B cell (primary cell): ENCODE results near the gene DRAXIN. TPM values are rescaled to one million over a fixed set of nuclear protein-coding genes. Genes with fewer than 3 reads are reported as not detected.

ENCODE experiments used
- ATAC-seq: fragments of 200-7000 bp; cut with Tn5 transposase; one replicate; pipeline ENCODE4 v1.10.0; 2021; ENCODE audit warnings: low read depth, mild to moderate bottlenecking, moderate number of reproducible peaks, moderate library complexity
- CTCF ChIA-PET: fragments of 350-600 bp; sonication (Branson Sonifier 250); formaldehyde crosslinking; loops from one replicate; lab custom pipeline; 2021; ENCODE audit warnings: antibody characterized with exemption, inconsistent platforms; lab: Charles Lee
- POLR2A ChIA-PET: fragments of 350-600 bp; sonication (Branson Sonifier 250); formaldehyde crosslinking; loops from one replicate; lab custom pipeline; 2021; ENCODE audit warnings: antibody characterized with exemption; lab: Charles Lee
- DNase-seq: peaks from one replicate; pipeline ENCODE4 v3.0.0; 2013
- H2AFZ ChIP-seq: 2 replicates; pipeline ENCODE4 v1.6.1; 2012; ENCODE audit warnings: mild to moderate bottlenecking, low read depth, low read length; ENCODE audit not compliant: insufficient read depth, poor library complexity, severe bottlenecking
- H3K27ac ChIP-seq, 2 donors: 1 replicate in 1 of 2; 2 replicates in 1 of 2; pipeline ENCODE4 v1.5.1; 2012 to 2013; ENCODE audit warnings: low read length in 2 of 2, mild to moderate bottlenecking in 2 of 2, moderate library complexity in 1 of 2
- H3K27me3 ChIP-seq, 4 experiments: fragments of 200-600 bp in 1 of 4; sonication (generic) in 1 of 4; replicated peaks in 1 of 4; 1 replicate in 2 of 4; 2 replicates in 2 of 4; pipeline versions ENCODE4 v1.6.1 to v1.7.0; 2013 to 2016; ENCODE audit warnings: low read length in 3 of 4, mild to moderate bottlenecking in 2 of 4, mixed read lengths in 1 of 4, moderate library complexity in 1 of 4; ENCODE audit not compliant: insufficient read depth in 4 of 4, control insufficient read depth in 3 of 4; ENCODE audit errors: control extremely low read depth in 1 of 4
- H3K36me3 ChIP-seq, 2 experiments: replicated peaks in 1 of 2; 1 replicate in 1 of 2; 2 replicates in 1 of 2; pipeline versions ENCODE4 v1.6.1 to v1.7.1; 2013; ENCODE audit warnings: low read length in 1 of 2; ENCODE audit not compliant: insufficient read depth in 2 of 2, control insufficient read depth in 1 of 2; ENCODE audit errors: control extremely low read depth in 1 of 2, extremely low read depth in 1 of 2
- H3K4me1 ChIP-seq, 2 donors: fragments of 200-600 bp in 1 of 2; sonication (generic) in 1 of 2; 1 replicate in 1 of 2; 2 replicates in 1 of 2; pipeline versions ENCODE4 v1.5.1 to v1.6.1; 2013 to 2017; ENCODE audit warnings: low read length in 2 of 2; ENCODE audit not compliant: control insufficient read depth in 2 of 2, insufficient read depth in 2 of 2
- H3K4me2 ChIP-seq: replicated peaks from 2 replicates; pipeline ENCODE3; 2012; ENCODE audit warnings: mild to moderate bottlenecking, low read depth, low read length; ENCODE audit not compliant: poor library complexity, severe bottlenecking
- H3K4me3 ChIP-seq, 5 experiments: fragments of 200-600 bp in 1 of 5; sonication (generic) in 1 of 5; 1 replicate in 3 of 5; 2 replicates in 2 of 5; pipeline versions ENCODE4 v1.5.1 to v1.7.0; 2011 to 2016; ENCODE audit warnings: low read length in 4 of 5, mild to moderate bottlenecking in 4 of 5, low read depth in 2 of 5, control low read depth in 1 of 5, moderate library complexity in 1 of 5; ENCODE audit not compliant: insufficient read depth in 1 of 5; ENCODE audit errors: control extremely low read depth in 1 of 5, extremely low read depth in 1 of 5
- H3K79me2 ChIP-seq: fragments of 200-600 bp; sonication (generic); one replicate; pipeline ENCODE4 v1.6.0; 2016; ENCODE audit warnings: low read length; ENCODE audit not compliant: control insufficient read depth, insufficient read depth
- H3K9ac ChIP-seq: fragments of 200-600 bp; sonication (generic); 2 replicates; pipeline ENCODE4 v1.6.1; 2017; ENCODE audit warnings: mild to moderate bottlenecking, low read length, moderate library complexity
- H3K9me3 ChIP-seq, 3 donors: one replicate each; pipeline versions ENCODE4 v1.6.1 to v1.7.1; 2013; ENCODE audit warnings: low read length in 2 of 3; ENCODE audit not compliant: control insufficient read depth in 2 of 3, insufficient read depth in 1 of 3; ENCODE audit errors: control extremely low read depth in 1 of 3
- H4K20me1 ChIP-seq: 2 replicates; pipeline ENCODE4 v1.6.0; 2012; ENCODE audit warnings: mild to moderate bottlenecking, low read length; ENCODE audit not compliant: insufficient read depth, control insufficient read depth, poor library complexity, severe bottlenecking
- H3K27ac Mint-ChIP-seq: one replicate; pipeline ENCODE4 v1.8.0; 2021; ENCODE audit warnings: mixed read lengths
- H3K27me3 Mint-ChIP-seq: one replicate; pipeline ENCODE4 v1.8.0; 2021; ENCODE audit warnings: mixed read lengths
- H3K4me1 Mint-ChIP-seq: one replicate; pipeline ENCODE4 v1.8.0; 2021; ENCODE audit warnings: mixed read lengths
- H3K4me3 Mint-ChIP-seq: one replicate; pipeline ENCODE4 v1.8.0; 2021; ENCODE audit warnings: mixed read lengths
- H3K9me3 Mint-ChIP-seq: one replicate; pipeline ENCODE4 v1.8.0; 2022; ENCODE audit warnings: mixed read lengths; ENCODE audit not compliant: insufficient read depth
- CTCF ChIP-seq: fragments of 200-600 bp; IDR thresholded peaks from one replicate; pipeline ENCODE4 v1.8.0; 2022; ENCODE audit warnings: antibody characterized with exemption, mild to moderate bottlenecking
- EZH2 ChIP-seq: IDR thresholded peaks from 2 replicates; pipeline ENCODE4 v1.6.1; 2012; ENCODE audit warnings: borderline replicate concordance, low read depth, mild to moderate bottlenecking, moderate library complexity, low read length; ENCODE audit not compliant: insufficient read depth, poor library complexity, severe bottlenecking
- WGBS: methylation state at CpG from one replicate; pipeline ENCODE4 v1.1.5; 2013; ENCODE audit warnings: missing lambda C conversion rate; ENCODE audit not compliant: insufficient coverage; 5-methylcytosine and 5-hydroxymethylcytosine counted together
- intact Hi-C: fragments of 100-400 bp; cut with micrococcal nuclease; formaldehyde crosslinking; loops from one replicate; pipeline ENCODE4 v1.10.0; 2022
- polyA plus RNA-seq: library from polyadenylated mRNA; depleted of rRNA; stranded (reverse); fragments of >200 nt; gene quantifications from 2 replicates; pipeline ENCODE4 v1.2.3, GENCODE V29; 2012
- total RNA-seq, 2 donors: library from RNA; stranded (reverse); fragments of 120-200 nt in 1 of 2; gene quantifications; 1 replicate in 1 of 2; 2 replicates in 1 of 2; pipeline versions ENCODE4 v1.2.3 to v1.2.4, GENCODE V29; 2013 to 2022

DRAXIN gene
- total and polyA plus RNA-seq, 2 donors (not counting 1 experiment from before 2014, with no cell fraction given) = 0.21 to 0.30 TPM

DNA sequence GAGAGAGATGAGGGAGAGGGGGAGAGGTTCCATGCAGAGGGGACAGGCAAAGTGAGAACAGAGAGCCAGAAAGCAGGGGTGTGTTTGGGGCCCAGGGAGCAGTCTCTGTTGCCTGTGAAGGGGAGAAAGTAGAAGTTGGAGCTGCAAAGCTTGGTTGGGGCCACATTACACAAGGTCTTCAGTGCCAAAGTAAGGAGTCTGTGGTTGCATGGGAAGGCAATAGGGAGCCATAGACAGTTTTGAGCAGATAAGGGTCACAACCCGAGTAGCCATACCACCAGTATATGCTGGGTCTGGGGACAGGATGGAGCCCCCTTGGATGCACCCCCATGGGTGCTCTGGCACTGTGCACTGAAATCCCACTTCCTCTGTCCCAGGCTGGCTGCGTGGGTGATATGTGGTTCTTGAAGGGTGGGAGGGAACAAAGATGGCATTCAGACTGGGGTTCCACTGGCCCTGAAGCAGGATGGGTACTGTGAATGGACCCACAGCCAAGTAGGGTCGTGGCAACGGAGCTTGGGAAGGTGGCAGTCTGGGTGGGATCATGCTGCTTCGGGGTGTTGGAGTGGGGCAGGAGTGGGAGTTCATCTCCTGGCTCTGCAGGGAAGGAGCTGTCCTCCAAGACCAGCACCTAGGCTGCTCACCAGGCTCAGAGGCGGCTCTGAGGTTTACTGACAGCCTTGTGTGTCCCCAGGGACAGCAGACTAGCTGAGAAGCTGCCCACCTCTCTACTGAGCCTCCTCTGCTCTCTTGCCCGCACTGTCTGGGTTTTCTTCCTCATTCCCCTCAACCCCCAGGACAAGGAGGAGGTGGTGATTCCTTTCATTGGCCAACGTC is 12.1 kb downstream of the DRAXIN start:
- peaks cover 13% of the 10 kb centered on the region for H3K27me3 Mint-ChIP-seq
- CTCF ChIA-PET = no interaction called here
- no peaks in the 10 kb centered on the region for H3K4me1 ChIP-seq
- H3K9me3 ChIP-seq = no peaks in the 10 kb centered on the region
- H3K79me2 ChIP-seq = no peaks in the 10 kb centered on the region
- TF ChIP-seq EZH2 (no peak), CTCF (no peak)
- no peak overlapping the region for H3K4me3 ChIP-seq
- H3K9me3 Mint-ChIP-seq = no peaks in the 10 kb centered on the region
- ATAC-seq (no peak), DNase-seq (no peak)
- no peaks in the 10 kb centered on the region for H3K4me1 Mint-ChIP-seq
- no peak overlapping the region for H3K4me3 Mint-ChIP-seq
- POLR2A ChIA-PET = no interaction called here
- H3K27ac ChIP-seq = no peak overlapping the region
- intact Hi-C loops = no loop called here
- no peaks in the 10 kb centered on the region for H4K20me1 ChIP-seq
- H3K27me3 ChIP-seq = peaks cover 0 to 20% (median 2%) of the 10 kb centered on the region in 4 experiments
- no peak overlapping the region for H3K9ac ChIP-seq
- 58% methylated on average over 6 of the region's 8 CpGs for WGBS
- H3K27ac Mint-ChIP-seq = no peak overlapping the region
- no peak overlapping the region for H3K4me2 ChIP-seq
- no peak overlapping the region for H2AFZ ChIP-seq
- H3K36me3 ChIP-seq = no peaks in the 10 kb centered on the region

- Mint-ChIP-seq H3K27me3 (peaks cover 14% of the 10 kb centered on the region), H3K4me1 (no peaks in the 10 kb centered on the region), H3K9me3 (no peaks in the 10 kb centered on the region), H3K4me3 (no peak overlapping the region), H3K27ac (no peak overlapping the region)
- H3K9ac ChIP-seq = no peak overlapping the region
- H3K4me3 ChIP-seq = no peak overlapping the region
- no peaks in the 10 kb centered on the region for H3K36me3 ChIP-seq
- no peak for DNase-seq
- ChIA-PET CTCF (interaction anchor here (1.3 kb wide), 1 partner anchor 58 kb away, joined by 3 read pairs; no protein-coding TSS in a partner anchor), POLR2A (no interaction called here)
- H3K9me3 ChIP-seq = no peaks in the 10 kb centered on the region
- no peak overlapping the region for H3K27ac ChIP-seq
- TF ChIP-seq EZH2 (no peak), CTCF (no peak)
- H3K4me1 ChIP-seq = no peaks in the 10 kb centered on the region
- H3K4me2 ChIP-seq = no peak overlapping the region
- WGBS = 81% methylated on average over 11 of the region's 11 CpGs
- H3K27me3 ChIP-seq = peaks cover 0 to 16% (median 2%) of the 10 kb centered on the region in 4 experiments
- H4K20me1 ChIP-seq = no peaks in the 10 kb centered on the region
- H2AFZ ChIP-seq = no peak overlapping the region
- intact Hi-C loops = no loop called here
- ATAC-seq = no peak
- no peaks in the 10 kb centered on the region for H3K79me2 ChIP-seq
Observed at GRCh38 chr1:11704194-11704529, 12.7 kb downstream of the DRAXIN start.
